Measurements from ENCODE around the gene GPR18.
A peak's percentile ranks its signal among the peaks of the same experiment; 100 is the strongest.

GPR18 gene

DNA sequence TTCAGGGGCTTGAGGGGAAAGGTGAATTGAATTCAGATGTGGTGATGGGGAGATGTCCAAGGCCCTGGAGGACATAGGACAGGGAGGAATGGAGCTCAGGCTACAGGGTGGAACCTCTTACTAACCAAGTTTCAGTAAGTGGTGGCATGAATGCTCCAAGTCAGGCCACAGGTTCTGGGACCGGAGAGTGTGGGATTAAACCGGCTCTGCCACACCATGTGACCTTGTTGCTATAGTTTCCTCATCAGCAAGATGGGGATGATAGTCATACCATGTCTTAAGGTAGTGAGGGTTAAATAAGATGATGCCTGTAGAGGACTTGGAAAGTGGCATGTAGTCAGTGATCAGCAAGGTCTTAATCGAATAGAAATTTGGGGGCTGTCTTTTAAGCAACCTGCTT, 32.7 kb upstream of the GPR18 start:
- DNase-seq (ENCODE audit: low read depth, low spot score) = no peak

DNA sequence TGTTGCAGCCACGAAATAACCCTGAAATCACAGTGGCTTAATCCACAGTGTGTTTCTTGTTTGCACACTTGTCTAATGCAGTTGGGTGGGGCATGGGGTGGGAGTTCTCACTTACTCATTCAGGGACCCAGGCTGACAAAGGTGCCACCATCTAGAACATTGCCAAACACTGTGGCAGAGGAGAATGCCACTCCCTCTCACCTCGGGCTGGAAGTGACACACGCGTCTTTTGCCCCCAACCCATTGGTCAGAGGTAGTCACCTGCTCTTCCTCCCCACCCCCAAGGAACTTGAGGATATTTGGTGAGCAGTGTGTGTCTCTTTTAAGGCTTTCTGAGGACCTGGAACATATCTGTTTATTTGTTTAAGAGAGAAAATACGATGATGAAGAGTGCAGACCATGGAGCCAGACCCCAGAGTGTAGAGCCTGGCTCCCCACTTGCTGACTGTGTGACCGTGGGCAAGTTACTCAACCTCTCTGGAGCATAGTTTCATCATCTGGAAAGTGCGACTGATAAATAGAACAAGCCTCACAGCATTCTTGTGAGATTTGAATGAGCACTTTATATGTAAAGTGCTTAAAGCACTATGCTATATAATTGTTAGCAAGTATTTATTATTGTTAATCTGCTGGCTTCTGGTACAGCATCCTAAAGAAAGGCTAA, 31.6 kb upstream of the GPR18 start:
- no peak for DNase-seq (ENCODE audit: low read depth, low spot score)

DNA sequence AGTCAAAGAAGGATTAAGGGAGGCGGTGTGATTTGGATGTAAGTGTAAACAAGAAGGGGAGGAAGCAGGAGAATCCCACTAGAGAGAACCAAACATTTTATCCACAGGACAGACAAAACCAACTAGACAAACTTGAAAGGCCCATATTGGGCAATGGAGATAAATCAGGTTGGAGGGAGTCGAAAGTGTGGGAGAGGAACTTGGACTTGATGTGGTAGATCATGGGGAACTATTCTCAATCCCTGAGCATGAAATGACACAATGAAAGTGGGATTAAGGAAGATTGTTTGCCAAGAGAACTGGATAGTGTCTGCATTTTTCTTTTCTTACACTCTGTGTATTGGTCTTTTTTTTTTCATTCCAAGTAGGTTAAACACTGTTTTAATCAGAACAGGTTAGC, 31.1 kb upstream of the GPR18 start:
- no peak for DNase-seq (ENCODE audit: low read depth, low spot score)

DNA sequence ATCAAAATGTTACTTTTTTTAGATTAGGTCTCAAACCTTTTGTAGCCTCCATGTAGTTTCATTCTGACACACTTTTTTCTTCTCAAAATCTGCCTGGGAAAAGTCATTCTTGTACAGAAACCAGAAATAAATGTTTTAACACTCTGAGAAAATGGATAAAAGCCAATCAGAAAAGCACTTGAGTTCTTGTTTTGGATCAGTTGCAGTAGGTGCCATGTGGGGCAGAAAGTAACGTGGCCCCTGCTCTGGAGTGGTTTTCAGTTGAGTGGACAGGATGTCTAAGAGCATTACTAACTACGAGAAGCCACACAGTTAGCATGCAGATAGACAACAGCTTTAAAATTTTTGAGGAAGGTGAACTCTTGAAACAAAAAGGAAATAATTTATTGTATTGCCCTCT, 29.9 kb upstream of the GPR18 start:
- DNase-seq (ENCODE audit: low read depth, low spot score) = no peak

DNA sequence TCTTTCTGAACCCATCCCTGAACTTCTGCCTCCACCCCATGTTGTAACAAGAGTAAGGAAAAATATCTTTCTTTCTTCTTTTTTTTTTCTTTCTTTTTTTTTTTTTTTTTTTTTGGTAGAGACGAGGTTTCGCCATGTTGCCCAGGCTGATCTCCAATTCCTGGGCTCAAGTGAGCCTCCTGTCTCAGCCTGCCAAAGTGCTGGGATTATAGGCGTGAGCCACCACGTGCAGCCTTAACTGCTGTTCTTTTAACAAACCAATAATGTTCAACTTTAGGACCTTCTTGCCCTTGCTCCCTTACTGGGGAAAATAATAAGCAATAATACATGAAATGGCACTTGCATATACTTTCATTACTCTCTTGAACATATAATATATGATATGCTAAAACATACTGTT, 29.4 kb upstream of the GPR18 start:
- DNase-seq (ENCODE audit: low read depth, low spot score) = no peak

DNA sequence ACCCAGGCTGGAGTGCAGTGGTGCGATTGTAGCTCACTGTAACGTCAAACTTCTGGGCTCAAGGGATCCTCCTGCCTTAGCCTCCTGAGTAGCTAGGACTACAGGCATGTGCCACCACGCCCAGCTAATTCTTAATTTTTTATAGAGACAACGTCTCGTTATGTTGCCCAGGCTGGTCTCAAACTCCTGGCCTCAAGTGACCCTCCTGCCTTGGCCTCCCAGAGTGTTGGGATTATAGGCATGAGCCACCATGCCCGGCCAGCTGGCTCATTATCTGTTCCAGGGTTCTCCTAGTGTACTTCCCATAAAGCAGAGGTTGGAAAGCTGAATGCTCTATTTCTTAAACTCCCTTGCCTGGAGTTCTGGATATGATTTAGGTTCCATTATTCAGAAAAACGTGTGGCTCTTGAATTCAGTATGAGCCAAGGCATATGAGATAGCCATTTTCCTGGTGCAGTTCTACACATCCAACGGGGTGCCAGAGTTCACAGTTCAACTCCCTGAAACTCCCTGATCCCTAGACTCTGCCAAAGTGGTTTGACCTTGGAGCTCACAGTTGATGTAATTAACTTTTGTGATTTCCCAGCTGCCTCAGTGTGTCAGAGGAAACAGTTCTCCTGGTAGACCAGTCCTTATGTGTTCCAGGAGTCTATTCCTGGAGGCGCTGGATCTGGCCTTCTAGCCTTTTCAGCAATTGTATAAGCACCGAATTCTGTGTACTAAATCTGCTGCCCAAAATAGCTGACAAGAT, 27.4 kb upstream of the GPR18 start:
- no peak for DNase-seq (ENCODE audit: low read depth, low spot score)

DNA sequence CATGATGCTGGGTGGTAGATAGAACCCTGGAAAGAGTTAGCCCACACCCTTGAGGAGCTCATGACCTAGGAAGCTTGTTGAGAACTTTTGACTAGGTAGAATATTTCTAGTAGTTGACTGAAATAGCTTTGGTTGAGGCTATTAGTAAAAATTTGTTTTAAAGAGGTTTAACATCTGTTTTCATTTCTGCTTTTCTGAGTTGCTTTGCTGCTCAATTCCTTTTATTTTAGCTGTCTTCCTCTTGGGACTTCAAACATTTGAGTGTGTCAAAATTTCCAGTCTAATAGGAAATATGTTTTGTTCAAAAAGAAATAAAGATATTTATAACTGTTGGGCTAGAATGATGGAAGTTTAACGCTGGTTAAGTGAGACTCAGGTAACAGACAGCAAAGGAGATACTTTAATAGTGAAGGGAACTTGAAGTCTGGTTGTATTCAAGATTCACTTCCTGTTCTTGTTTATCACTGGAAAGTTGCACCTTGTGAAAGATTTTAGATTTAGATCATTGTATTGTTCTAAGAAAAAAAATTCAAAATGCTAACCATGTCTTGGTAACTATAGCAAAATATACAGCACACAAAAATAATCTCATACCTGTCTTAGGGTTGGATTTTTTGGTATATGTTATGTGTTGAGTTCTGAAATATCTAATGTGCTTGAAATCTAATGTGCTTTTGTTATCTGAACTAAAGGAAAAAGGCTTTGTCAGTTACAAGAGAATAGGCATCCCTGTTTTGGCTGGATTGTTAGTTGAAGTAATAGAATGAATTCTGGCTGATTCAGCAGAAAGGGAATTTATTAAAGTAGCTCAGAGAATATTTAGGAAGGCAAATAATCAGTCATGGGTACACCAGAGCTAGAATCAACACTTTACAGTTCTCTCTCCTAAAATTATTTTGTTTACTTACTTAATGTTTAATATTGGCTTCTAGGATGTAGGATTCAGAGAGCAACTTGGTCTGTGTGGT, 24.4 kb upstream of the GPR18 start:
- DNase-seq (ENCODE audit: low read depth, low spot score) = no peak

DNA sequence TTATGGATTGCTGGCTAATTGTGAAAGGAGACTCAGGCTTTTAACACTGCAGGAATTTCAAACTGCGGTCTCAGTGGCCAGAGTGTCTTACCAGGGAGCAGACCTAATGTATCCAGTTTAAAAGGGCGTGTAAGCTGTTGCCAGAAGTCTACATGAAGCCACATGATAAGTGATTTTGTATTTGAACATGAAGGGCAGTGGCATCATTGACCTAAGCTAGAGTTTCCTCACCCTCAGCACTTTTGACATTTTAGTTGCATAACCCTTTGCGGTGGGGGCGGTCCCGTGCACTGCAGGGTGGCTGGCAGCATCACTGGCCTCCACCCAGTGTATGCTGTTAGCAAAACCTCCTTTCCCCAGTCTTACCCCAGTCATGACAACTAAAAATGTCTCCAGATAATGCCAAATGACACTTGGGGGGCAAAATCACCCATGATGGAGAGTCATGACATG, 23.7 kb upstream of the GPR18 start:
- DNase-seq (ENCODE audit: low read depth, low spot score) = no peak

DNA sequence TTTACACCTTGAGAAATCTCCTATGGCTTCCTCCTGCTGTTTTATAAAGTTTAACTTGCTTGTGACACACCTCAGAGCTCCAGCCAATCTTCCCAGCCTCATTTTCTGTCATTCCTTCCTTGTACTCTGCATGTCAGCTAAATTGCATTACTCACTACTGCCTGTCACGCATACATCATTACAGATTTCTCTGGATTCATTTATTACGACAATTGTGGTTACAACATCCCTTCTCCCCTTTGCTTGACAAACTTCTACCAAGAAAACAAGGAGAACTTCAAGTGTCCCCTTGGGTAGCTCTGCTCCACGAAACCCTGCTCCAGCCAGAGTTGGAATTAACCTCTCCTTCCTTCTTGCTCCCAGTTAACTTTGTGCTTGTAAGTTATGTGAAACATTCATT, 22.0 kb upstream of the GPR18 start:
- no peak for DNase-seq (ENCODE audit: low read depth, low spot score)

DNA sequence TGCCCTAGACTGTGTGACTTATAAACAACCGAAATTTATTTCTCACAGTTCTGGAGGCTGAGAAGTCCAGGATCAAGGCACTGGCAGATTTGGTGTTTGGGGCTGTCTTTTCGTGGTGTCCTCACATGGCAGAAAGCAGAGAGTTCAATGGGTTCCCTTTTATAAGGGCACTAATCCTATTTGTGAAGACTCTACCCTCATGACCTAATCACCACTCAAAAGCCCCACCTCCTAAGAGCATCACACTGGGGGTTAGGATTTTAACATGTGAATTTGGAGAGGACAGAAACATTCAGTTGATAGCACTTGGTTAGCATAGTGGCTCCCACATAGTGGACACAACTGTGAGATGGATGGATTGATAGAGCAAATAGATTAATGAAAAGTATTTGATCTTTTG, 21.5 kb upstream of the GPR18 start:
- no peak for DNase-seq (ENCODE audit: low read depth, low spot score)

DNA sequence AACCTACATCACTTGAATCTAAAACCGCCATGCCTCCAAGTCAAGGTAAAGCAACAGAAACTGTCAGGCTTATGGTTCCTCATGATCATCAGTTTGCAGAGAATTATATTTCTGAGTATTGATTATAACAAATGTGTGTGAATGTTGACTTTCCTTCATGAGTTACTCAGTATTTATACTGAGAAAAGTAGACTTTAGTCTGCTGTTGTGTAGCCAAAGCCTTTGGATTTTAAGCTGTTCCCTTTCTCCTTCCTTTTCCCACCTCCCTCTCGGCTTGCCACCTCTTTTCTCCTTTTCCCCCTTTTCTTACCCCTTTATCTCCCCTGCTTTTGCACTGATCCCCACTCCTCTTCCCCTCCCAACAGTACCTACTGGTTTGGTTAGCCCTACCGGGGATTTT, 20.7 kb upstream of the GPR18 start:
- DNase-seq (ENCODE audit: low read depth, low spot score) = no peak

DNA sequence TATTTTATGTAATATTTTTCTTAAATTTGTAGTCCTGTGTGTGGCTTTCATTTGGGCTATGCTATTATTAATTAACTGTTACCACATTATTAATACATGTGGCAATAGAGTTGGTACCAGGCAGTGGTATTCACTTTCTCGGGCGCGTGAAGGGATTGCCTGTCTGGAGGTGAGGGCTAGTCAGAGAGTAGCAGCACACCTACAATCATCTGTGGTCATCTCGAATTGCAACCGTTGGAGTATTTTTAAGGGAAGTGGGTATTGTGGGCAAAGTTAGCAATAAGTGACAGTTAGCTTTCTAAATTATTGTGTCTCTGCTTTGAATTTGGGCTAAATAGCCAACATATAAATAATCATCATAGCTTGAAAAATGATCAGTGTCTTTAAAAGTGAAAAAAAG, 20.0 kb upstream of the GPR18 start:
- no peak for DNase-seq (ENCODE audit: low read depth, low spot score)

DNA sequence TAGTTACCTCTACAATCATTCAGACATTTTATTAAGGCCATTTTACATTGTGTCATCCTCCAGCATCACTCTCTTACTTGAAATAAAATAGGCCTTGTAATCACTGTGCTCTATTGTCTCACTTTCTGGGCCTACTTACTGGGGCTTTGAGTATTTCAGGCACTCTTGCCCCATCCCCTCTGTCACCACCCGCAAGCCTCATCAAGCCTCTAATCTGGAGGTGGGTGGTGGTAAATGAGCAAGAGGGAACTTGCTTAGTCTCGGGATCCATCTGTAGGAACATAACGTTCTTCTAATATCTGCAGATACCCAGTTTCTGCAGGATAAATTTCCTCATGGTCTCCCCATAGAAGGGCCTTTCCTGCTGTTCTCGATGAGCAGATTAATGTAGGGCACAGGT, 19.4 kb upstream of the GPR18 start:
- DNase-seq (ENCODE audit: low read depth, low spot score) = no peak

DNA sequence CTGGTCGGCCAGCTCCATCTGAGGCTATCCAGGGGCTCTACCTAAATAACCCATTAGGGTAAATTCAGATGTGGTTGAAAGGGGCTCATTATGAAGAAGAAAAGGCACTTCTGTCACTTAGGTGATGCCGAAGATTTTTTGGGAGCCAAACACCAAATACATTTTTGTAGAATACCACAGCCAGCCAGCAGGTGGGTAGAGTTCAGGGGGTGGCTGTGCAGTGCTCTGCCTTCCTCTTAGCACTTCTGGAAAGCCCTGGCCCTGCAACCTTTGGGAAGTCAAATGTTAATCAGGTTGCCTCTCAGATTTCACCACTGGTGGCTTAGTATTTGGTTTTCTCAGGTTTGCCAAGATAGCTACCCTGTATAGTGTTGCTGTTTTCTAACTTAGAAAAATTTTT, 18.5 kb upstream of the GPR18 start:
- no peak for DNase-seq (ENCODE audit: low read depth, low spot score)

DNA sequence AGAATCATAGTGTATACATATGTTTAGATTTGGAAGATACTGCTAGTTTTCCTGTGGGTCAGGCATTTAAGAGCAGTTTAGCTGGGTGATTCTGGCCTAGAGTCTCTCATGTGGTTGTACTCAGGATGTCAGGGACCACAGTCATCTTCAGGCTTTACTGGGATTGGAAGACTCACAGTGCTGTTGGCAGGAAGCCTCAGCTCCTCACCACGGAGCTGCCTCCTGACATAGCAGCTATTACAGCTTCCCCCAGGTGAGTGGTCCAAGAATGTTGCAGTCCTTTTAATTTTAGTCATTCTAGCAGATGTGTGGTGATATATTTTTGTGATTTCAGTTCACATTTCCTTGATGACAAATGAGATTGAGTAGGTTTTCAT, 16.9 kb upstream of the GPR18 start:
- no peak for DNase-seq (ENCODE audit: low read depth, low spot score)

DNA sequence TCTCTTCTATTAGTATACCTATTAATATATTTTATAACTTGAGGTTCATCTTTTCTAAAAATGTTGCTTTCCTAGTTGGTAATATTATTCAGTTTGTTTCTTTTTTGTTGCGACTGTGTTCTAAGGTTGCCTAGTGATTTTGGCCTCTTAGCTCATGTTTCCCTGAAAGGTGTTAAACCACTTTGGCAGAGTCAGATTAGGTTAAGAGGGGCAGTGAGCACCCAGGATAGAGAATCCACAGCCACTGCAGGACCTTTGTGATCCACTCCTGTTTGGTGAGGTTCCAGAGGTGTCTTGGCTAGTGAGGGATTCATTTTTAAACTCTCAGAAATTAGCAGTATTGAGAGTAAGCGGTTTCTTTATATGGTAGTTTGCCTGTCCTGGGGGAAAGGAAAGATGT, 14.9 kb upstream of the GPR18 start:
- no peak for DNase-seq (ENCODE audit: low read depth, low spot score)

DNA sequence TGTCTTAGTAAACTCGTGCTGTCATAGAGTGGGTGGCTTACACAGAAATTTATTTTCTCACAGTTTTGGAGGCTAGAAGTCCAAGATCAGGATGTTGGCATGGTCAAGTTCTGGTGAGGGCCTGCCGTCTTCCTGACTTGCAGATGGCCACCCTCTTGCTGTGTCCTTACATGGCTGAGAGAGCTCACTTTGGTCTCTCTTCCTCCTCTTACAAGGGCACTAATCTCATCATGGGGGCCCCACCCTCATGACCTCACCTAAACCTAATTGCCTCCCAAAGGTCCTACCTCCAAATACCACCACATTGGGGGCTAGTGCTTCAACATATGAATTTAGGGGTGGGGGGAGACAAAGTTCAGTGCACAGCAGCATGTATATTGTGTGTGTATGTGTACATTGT, 14.3 kb upstream of the GPR18 start:
- DNase-seq (ENCODE audit: low read depth, low spot score) = no peak

DNA sequence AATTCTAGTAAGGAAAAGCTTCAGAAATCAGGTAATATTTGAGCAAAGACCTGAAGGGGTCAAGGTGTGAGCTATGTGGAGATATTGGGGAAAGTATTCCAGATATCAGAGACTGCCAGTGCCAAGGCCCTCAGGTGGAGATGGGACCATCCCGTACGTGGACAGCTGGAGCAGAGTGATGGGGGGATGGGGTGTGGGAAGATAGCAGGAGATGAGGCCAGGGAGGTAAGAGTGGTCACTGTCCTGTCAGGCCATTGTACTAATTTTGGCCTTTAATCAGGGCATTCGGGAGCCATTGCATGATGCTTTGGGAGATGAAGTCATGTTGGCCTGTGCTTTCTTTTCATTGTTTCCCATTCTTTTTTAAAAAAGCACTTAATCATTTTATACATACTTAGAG, 13.1 kb upstream of the GPR18 start:
- DNase-seq (ENCODE audit: low read depth, low spot score) = no peak

DNA sequence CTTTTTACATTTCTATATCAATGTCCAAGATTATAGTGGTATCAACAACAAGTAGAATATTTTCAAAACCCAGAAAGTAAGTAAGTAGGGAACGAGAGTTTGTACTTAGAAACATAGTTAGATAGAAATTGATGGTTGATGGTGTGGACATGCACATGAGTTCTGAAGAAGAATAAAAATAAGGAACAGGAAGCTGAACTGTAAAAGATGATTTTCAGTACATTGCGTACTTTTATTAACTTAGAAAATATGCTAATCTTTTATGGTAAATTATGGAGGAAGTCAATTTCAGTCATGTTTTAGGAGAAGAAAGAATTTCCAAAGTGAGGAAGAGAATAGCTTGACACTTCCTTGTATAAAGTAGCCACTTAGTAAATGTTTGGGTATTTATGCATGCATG, 12.3 kb upstream of the GPR18 start:
- DNase-seq (ENCODE audit: low read depth, low spot score) = no peak

DNA sequence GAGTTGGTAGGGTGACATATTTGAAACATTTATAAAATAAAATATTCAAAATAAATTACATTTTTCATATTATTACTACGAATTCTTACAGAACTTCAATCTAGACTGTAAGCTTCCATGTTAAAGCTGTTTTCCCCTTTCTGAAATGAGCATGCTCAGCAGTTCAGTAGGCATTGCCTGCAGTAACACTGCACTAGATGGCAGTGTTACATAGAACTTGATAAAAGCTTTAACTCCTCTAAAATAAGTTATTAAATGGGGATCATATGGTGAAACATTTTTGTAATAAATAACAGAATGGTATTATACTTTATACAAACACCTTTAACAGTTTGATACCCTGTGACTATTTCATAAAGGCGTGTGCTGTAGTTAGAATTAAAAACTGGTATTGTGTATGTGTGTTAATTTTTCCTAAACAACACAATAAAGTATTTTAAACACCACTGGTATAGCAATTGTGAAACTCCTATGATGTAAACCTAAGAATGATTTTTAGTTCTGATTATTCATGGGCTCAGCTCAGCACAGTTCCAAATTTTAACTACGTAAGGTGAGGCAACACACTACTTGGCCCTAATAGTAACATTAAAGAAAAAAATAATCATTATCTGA, 11.6 kb upstream of the GPR18 start:
- peak; percentile 23 for DNase-seq (ENCODE audit: low read depth, low spot score)

DNA sequence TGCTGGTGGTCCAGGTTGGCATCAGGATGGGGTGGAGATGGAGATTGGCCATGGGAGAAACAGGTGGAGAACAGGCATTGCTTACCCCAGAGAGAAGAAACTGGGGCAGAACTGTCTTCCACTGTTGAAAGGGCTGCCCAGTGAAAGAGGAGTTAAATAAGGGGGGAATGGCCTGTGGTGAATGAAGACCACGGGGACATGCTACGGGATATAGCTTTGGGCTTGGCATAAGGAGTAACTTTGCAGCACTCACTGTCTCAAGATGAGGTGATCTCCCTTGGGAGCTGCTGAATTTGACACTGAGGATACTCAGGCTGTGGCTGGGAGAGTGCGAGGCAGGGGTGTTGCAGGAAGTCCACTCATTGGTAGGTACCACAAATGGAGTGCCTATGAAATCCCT, 10.6 kb upstream of the GPR18 start:
- DNase-seq (ENCODE audit: low read depth, low spot score) = no peak

DNA sequence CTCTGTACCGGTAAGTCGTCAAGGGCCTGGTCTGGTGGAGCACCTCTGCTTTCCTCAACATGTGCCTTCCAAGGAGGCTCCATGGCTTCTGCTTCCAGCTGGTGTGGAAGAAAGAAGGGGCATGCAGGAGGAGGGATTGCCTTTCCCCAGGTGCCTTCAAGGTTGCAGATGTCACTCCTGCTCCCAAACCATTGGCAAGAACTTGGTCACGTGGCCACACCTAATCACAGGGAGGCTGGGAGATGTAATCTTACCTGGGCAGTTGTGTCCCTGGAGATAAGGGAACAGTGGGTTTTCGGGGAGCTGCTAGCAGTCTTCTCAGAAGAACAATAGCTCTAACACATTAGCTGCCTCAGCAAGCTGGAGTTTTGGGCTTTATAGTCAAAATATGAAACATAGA, 9.7 kb upstream of the GPR18 start:
- no peak for DNase-seq (ENCODE audit: low read depth, low spot score)

Measured in smooth muscle cell of the brain vasculature (primary cell).